ENCODE measurements around the gene MYO7B.

Gene MYO7B

GRCh38 chr2:127632592-127633489 is 97.4 kb downstream of the MYO7B start:
- Histone ChIP-seq H2AFZ (ENCODE audit: low read length) (no peak overlapping the region), H4K20me1 (ENCODE audit: insufficient read depth, low read length) (no peaks in the 10 kb centered on the region), H3K9me2 (replicated peaks; ENCODE audit: insufficient read depth, low read length) (no peaks in the 10 kb centered on the region), H3K79me2 (ENCODE audit: low read length) (no peaks in the 10 kb centered on the region), H3K27ac (ENCODE audit: low read length) (no peak overlapping the region), H3K4me3 (ENCODE audit: low read length) (no peak overlapping the region), H3K9me3 (replicated peaks; ENCODE audit: insufficient read depth, low read length) (no peaks in the 10 kb centered on the region), H3K27me3 (replicated peaks; ENCODE audit: insufficient read depth, low read length) (peaks cover 62% of the 10 kb centered on the region), H3K9ac (ENCODE audit: low read length) (no peak overlapping the region), H3K4me1 (ENCODE audit: low read length) (no peaks in the 10 kb centered on the region), H3K36me3 (replicated peaks; ENCODE audit: insufficient read depth, low read length) (no peaks in the 10 kb centered on the region), H3F3A (ENCODE audit: insufficient read depth, low read length) (no peaks in the 10 kb centered on the region), H3K4me2 (ENCODE audit: low read depth, low read length) (no peak overlapping the region)
- TF ChIP-seq EZH2phosphoT487 (IDR thresholded peaks at IDR 0.05; ENCODE audit: low read length): no peak
- TF ChIP-seq CTCF (IDR thresholded peaks at IDR 0.05; ENCODE audit: low read length): no peak
- TF ChIP-seq EZH2 (optimal IDR thresholded peaks at IDR 0.05; ENCODE audit: low read depth, low read length): no peak
- DNase-seq: no peak

- peaks cover 58% of the 10 kb centered on the region for H3K27me3 ChIP-seq (replicated peaks; ENCODE audit: insufficient read depth, low read length)
- H3K9me3 ChIP-seq (replicated peaks; ENCODE audit: insufficient read depth, low read length): no peaks in the 10 kb centered on the region
- TF ChIP-seq EZH2phosphoT487 (IDR thresholded peaks at IDR 0.05; ENCODE audit: low read length): no peak
- no peak for TF ChIP-seq CTCF (IDR thresholded peaks at IDR 0.05; ENCODE audit: low read length)
- TF ChIP-seq EZH2 (optimal IDR thresholded peaks at IDR 0.05; ENCODE audit: low read depth, low read length): no peak
- H3K4me1 ChIP-seq (ENCODE audit: low read length): no peaks in the 10 kb centered on the region
- DNase-seq: no peak
- H3K79me2 ChIP-seq (ENCODE audit: low read length): no peaks in the 10 kb centered on the region
- no peaks in the 10 kb centered on the region for H4K20me1 ChIP-seq (ENCODE audit: insufficient read depth, low read length)
- no peak overlapping the region for H2AFZ ChIP-seq (ENCODE audit: low read length)
- no peak overlapping the region for H3K9ac ChIP-seq (ENCODE audit: low read length)
- H3K9me2 ChIP-seq (replicated peaks; ENCODE audit: insufficient read depth, low read length): no peaks in the 10 kb centered on the region
- H3K36me3 ChIP-seq (replicated peaks; ENCODE audit: insufficient read depth, low read length): no peaks in the 10 kb centered on the region
- no peak overlapping the region for H3K4me3 ChIP-seq (ENCODE audit: low read length)
- H3K27ac ChIP-seq (ENCODE audit: low read length): no peak overlapping the region
- no peak overlapping the region for H3K4me2 ChIP-seq (ENCODE audit: low read depth, low read length)
- no peaks in the 10 kb centered on the region for H3F3A ChIP-seq (ENCODE audit: insufficient read depth, low read length)
Measured at GRCh38 chr2:127633556-127634065, 98.1 kb downstream of the MYO7B start.

GRCh38 chr2:127634066-127634617 is 98.7 kb downstream of the MYO7B start:
- H3K9me2 ChIP-seq (replicated peaks; ENCODE audit: insufficient read depth, low read length): no peaks in the 10 kb centered on the region
- no peak for DNase-seq
- no peaks in the 10 kb centered on the region for H3K4me1 ChIP-seq (ENCODE audit: low read length)
- TF ChIP-seq CTCF (IDR thresholded peaks at IDR 0.05; ENCODE audit: low read length) (no peak), EZH2phosphoT487 (IDR thresholded peaks at IDR 0.05; ENCODE audit: low read length) (no peak), EZH2 (optimal IDR thresholded peaks at IDR 0.05; ENCODE audit: low read depth, low read length) (no peak)
- no peaks in the 10 kb centered on the region for H4K20me1 ChIP-seq (ENCODE audit: insufficient read depth, low read length)
- H3F3A ChIP-seq (ENCODE audit: insufficient read depth, low read length): no peaks in the 10 kb centered on the region
- peaks cover 58% of the 10 kb centered on the region for H3K27me3 ChIP-seq (replicated peaks; ENCODE audit: insufficient read depth, low read length)
- H3K79me2 ChIP-seq (ENCODE audit: low read length): no peaks in the 10 kb centered on the region
- no peak overlapping the region for H2AFZ ChIP-seq (ENCODE audit: low read length)
- H3K36me3 ChIP-seq (replicated peaks; ENCODE audit: insufficient read depth, low read length): no peaks in the 10 kb centered on the region
- H3K4me3 ChIP-seq (ENCODE audit: low read length): no peak overlapping the region
- no peak overlapping the region for H3K9ac ChIP-seq (ENCODE audit: low read length)
- H3K4me2 ChIP-seq (ENCODE audit: low read depth, low read length): no peak overlapping the region
- H3K9me3 ChIP-seq (replicated peaks; ENCODE audit: insufficient read depth, low read length): no peaks in the 10 kb centered on the region
- no peak overlapping the region for H3K27ac ChIP-seq (ENCODE audit: low read length)
